GM19238 (cell line): Measurements from ENCODE around the gene KRTAP3-3.

Source experiments
- DNase-seq: peaks from one replicate; pipeline ENCODE4 v3.0.0; 2011; ENCODE audit warnings: low spot score; ENCODE audit not compliant: insufficient read length

KRTAP3-3 gene

DNA sequence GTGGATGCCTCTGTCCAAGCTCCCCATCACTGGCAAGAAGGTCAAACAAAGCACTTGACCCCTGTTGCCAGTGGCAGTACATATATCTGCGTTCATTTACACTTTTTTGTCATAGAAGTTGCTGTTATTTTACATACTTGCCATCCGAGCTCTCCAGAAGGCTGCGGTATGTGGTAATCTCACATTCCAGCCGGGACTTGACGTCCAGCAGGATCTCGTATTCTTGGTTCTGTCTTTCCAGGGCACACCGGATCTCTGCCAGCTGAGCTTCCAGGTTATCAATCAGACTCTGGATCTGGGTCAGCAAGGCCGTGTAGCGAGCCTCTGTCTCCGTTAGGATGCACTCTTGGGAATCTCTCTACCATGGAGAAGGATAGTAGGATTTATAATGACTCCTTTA lies 33.8 kb downstream of the KRTAP3-3 start:
- no peak for DNase-seq

DNA sequence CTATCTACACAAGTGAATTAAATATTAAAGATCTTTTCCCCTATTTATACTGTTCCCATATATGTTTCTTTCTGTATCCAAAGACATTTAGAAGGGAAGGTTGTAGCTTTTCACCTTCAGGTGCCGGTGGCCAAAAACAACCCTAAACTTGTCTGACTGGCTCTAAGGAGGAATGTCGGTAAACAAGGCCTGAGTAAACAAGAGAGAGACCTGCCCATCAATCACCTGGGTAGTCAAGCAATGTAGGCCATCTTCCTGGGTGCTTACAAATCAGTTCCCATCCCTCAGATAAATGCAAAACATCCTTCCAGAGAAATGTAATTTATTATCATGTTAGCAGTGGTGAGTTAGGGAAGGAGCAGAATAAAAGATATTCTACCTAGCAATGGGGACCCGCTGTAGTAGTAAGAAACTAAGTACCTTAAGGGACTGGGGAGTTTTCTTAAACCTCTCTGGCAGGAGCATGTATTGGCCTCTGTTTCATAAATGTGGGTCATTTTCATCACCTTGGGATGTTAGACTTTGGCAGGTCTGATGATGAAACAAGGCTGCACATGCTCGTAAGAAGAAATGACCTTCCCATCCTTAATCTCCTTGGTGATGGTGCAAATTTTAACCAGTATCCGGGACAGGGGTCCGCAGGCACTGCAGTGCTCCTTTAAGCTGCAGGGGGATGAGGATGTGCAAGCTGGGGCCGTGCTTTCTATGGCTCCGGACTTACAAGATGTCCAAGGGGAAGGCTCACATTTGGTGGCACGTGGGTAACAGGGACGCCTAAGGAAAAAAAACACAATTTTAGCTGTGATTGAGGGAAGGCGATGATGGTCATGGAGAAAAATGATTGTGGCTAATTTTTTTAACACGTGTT lies 35.6 kb downstream of the KRTAP3-3 start:
- no peak for DNase-seq

DNA sequence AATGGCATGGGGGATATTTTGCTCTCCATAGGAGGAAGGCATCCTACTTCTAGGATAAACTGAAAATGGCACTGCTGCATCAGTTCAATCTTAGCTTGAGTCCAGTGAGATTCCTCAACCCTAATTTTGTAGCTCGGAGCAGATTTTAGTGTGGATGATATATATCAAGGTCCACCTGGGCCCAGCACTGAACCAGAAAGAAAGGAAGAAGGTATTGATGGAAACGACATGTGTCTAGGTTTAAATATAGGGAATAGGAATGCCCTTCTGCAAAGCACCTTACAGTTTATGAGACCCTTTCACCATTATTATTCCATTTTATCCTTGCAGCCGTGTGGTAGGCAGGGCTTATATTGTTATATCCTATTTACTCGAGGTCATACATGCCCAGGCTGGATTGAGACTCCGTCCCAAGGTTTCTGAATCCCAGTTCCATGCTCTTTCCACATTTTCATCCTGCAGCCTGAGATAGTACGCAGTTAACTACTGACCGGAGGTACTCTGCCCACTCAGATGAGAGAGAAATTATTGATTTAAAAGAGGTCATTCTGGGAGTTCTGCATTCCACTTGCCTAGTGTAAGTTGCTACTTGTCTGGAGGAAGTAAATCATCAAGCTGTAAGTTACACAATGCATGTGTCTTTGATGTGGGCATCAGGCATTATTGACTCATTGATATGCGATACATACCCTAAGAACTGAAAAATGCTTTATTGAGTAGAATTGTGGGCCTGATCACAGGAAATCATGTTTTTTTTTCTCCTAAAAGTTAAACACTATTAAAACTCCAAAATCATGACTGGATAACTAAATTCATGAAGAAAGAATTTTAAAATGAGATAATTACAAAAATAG lies 37.3 kb downstream of the KRTAP3-3 start:
- no peak for DNase-seq

DNA sequence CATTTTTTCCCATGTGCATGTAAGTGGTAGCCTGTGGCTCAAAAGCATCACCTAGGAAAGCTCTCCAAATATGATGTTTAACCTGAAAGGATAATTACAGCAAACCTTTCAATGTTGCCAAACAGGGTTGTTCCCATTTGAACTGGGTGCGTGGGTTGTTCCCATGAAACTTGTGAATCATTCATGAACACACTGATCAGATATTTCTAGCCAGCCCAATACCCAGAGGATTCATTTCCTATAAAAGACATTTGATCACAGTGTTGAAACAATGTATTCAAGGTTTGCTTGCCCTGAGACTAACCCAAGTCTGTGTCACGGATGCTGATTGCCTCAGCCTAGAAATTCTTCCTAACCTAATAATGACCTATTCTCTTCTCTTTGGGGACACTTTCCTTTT lies 40.1 kb downstream of the KRTAP3-3 start:
- no peak for DNase-seq

- DNase-seq = no peak
These were observed 41.3 kb downstream of the KRTAP3-3 start for GRCh38 chr17:40952661-40953060.

GRCh38 chr17:40952154-40952553 lies 41.8 kb downstream of the KRTAP3-3 start:
- DNase-seq = no peak

- no peak for DNase-seq
These were observed 42.8 kb downstream of the KRTAP3-3 start for GRCh38 chr17:40951011-40951622.

- no peak for DNase-seq
These were observed 43.8 kb downstream of the KRTAP3-3 start for GRCh38 chr17:40950176-40950575.

DNA sequence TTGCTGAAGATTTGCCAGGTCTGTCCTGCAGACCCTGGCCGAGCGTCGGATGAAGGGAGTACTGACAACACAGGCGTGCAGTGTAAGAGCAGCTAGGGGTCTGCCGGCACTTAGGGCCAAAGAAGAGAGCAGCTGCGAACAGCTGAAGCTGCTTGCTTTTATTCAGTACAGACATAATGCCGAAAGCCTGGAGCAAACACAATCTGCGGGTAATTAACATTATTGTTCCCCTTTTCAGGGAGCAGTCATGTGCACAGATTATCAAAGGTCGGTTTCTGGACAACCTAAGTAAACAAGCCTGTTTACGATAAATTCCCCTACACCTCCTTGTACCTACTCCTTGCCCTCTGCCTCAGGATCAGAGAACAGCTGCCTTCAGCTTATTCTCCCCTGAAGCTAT lies 44.5 kb downstream of the KRTAP3-3 start:
- no peak for DNase-seq

GRCh38 chr17:40947929-40948328 lies 46.0 kb downstream of the KRTAP3-3 start:
- DNase-seq = no peak

GRCh38 chr17:40945414-40945813 lies 48.5 kb downstream of the KRTAP3-3 start:
- DNase-seq = no peak

GRCh38 chr17:40944531-40944930 lies 49.4 kb downstream of the KRTAP3-3 start:
- no peak for DNase-seq
